GM23338 (cell line): ENCODE data around the gene NKD1. TPM values are rescaled to one million over a fixed set of nuclear protein-coding genes. Genes with fewer than 3 reads are reported as not detected.

Experiments
- ATAC-seq: fragments of 200-7000 bp; cut with Tn5 transposase; 3 replicates; pipeline ENCODE4 v1.9.1; 2020
- DNase-seq: peaks from one replicate; pipeline ENCODE4 v3.0.0-alpha.2; 2015; ENCODE audit warnings: low spot score
- H2AFZ ChIP-seq: fragments of 200-600 bp; sonication (generic); 2 replicates; pipeline ENCODE4 v1.8.0; 2016; ENCODE audit warnings: antibody characterized with exemption, mild to moderate bottlenecking, moderate library complexity
- H3F3A ChIP-seq: fragments of 200-600 bp; sonication (generic); replicated peaks from 2 replicates; pipeline ENCODE4 v1.8.0; 2017; ENCODE audit warnings: antibody characterized with exemption, mixed run types, low read depth
- H3K27ac ChIP-seq: fragments of 200-600 bp; sonication (generic); 2 replicates; pipeline ENCODE4 v1.6.1; 2016; ENCODE audit warnings: low read depth
- H3K27me3 ChIP-seq: fragments of 200-600 bp; sonication (generic); 2 replicates; pipeline ENCODE4 v1.8.0; 2016; ENCODE audit warnings: mild to moderate bottlenecking, mixed run types, moderate library complexity; ENCODE audit not compliant: insufficient read depth
- H3K36me3 ChIP-seq: fragments of 200-600 bp; sonication (generic); 2 replicates; pipeline ENCODE4 v1.8.0; 2016; ENCODE audit warnings: mild to moderate bottlenecking; ENCODE audit not compliant: insufficient read depth
- H3K4me1 ChIP-seq: fragments of 200-600 bp; sonication (generic); 2 replicates; pipeline ENCODE4 v1.8.0; 2016; ENCODE audit warnings: mild to moderate bottlenecking, moderate library complexity; ENCODE audit not compliant: insufficient read depth
- H3K4me2 ChIP-seq: fragments of 200-600 bp; sonication (generic); 2 replicates; pipeline ENCODE4 v1.7.1; 2017; ENCODE audit warnings: mixed run types
- H3K4me3 ChIP-seq: fragments of 200-600 bp; sonication (generic); 2 replicates; pipeline ENCODE4 v1.6.1; 2016; ENCODE audit warnings: mixed run types
- H3K79me2 ChIP-seq: fragments of 200-600 bp; sonication (generic); replicated peaks from 2 replicates; pipeline ENCODE4 v1.8.0; 2017; ENCODE audit warnings: mild to moderate bottlenecking; ENCODE audit not compliant: insufficient read depth
- H3K9me2 ChIP-seq: fragments of 200-600 bp; sonication (generic); 2 replicates; pipeline ENCODE4 v1.8.0; 2017; ENCODE audit not compliant: insufficient read depth
- H4K20me1 ChIP-seq: fragments of 200-600 bp; sonication (generic); replicated peaks from 2 replicates; pipeline ENCODE4 v1.8.0; 2017; ENCODE audit warnings: mild to moderate bottlenecking; ENCODE audit not compliant: insufficient read depth
- H3K27ac Mint-ChIP-seq: 2 replicates; pipeline ENCODE4 v1.8.0; 2020; ENCODE audit warnings: inconsistent platforms, mild to moderate bottlenecking, moderate library complexity, mixed read lengths
- H3K27me3 Mint-ChIP-seq: 3 replicates; pipeline ENCODE4 v1.8.0; 2022; ENCODE audit warnings: low read depth, mild to moderate bottlenecking, moderate library complexity, mixed read lengths, inconsistent platforms; ENCODE audit not compliant: insufficient read depth, poor library complexity
- H3K36me3 Mint-ChIP-seq: 3 replicates; pipeline ENCODE4 v1.8.0; 2021; ENCODE audit warnings: low read depth, mild to moderate bottlenecking, inconsistent platforms, moderate library complexity, mixed read lengths
- H3K4me1 Mint-ChIP-seq: 3 replicates; pipeline ENCODE4 v1.8.0; 2020; ENCODE audit warnings: mild to moderate bottlenecking, inconsistent platforms, mixed read lengths
- H3K4me3 Mint-ChIP-seq: 3 replicates; pipeline ENCODE4 v1.8.0; 2021; ENCODE audit warnings: moderate library complexity, mild to moderate bottlenecking, inconsistent platforms, mixed read lengths
- H3K9me3 Mint-ChIP-seq: 3 replicates; pipeline ENCODE4 v1.8.0; 2020; ENCODE audit warnings: moderate library complexity, mild to moderate bottlenecking, inconsistent platforms, mixed read lengths
- EZH2 ChIP-seq: fragments of 200-600 bp; sonication (generic); IDR thresholded peaks from one replicate; pipeline ENCODE4 v1.8.0; 2017; ENCODE audit warnings: antibody characterized with exemption, mild to moderate bottlenecking, low read depth; ENCODE audit not compliant: unreplicated experiment
- STAT1 ChIP-seq: IDR thresholded peaks from one replicate; pipeline ENCODE4 v1.6.1; 2016; ENCODE audit warnings: antibody characterized with exemption; ENCODE audit not compliant: unreplicated experiment
- polyA plus RNA-seq: library from polyadenylated mRNA; unstranded; fragments of >200 nt; fragmentation: Nextera tagmentation; extraction: Ambion mirVana; gene quantifications from 2 replicates; pipeline ENCODE4 v1.2.1, GENCODE V29; 2016
- total RNA-seq: library from RNA; depleted of rRNA; stranded (reverse); fragments of >200 nt; shearing (Covaris generic); gene quantifications from 2 replicates; pipeline ENCODE4 v1.2.3, GENCODE V29; 2014
- TF ChIP-seq, protein P1 (sequence below): fragments of 250-450 bp; sonication (Bioruptor Pico); IDR thresholded peaks from 2 replicates; pipeline ENCODE4 v1.5.0; 2020; ENCODE audit warnings: mild to moderate bottlenecking, moderate library complexity
- TF ChIP-seq, protein P2 (sequence below): IDR thresholded peaks from 2 replicates; pipeline ENCODE4 v1.6.1; 2016; ENCODE audit warnings: antibody characterized with exemption

NKD1 gene
- total and polyA plus RNA-seq, 2 experiments from 2014 or later = 2.1 to 2.3 TPM

DNA sequence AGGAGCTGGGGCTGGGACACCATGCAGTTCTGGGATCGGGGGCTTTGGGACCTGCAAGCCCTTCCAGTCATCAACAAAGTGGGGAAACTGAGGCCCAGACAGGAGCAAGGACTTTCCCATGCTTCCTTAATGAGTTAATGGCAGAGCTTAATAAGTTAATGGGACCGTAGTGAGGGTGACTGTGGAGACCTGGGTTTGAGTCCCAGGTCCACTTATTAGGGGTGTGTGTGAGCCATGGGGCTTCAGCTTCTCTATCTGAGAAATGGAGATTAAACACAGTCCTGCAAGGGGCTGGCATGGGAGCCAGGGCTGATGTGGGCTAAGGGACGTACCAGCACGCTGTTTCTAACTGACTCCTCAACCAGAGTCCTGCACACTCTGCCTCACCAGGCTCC is 41.7 kb upstream of the NKD1 start (continued):
- TF ChIP-seq, protein P1, sequence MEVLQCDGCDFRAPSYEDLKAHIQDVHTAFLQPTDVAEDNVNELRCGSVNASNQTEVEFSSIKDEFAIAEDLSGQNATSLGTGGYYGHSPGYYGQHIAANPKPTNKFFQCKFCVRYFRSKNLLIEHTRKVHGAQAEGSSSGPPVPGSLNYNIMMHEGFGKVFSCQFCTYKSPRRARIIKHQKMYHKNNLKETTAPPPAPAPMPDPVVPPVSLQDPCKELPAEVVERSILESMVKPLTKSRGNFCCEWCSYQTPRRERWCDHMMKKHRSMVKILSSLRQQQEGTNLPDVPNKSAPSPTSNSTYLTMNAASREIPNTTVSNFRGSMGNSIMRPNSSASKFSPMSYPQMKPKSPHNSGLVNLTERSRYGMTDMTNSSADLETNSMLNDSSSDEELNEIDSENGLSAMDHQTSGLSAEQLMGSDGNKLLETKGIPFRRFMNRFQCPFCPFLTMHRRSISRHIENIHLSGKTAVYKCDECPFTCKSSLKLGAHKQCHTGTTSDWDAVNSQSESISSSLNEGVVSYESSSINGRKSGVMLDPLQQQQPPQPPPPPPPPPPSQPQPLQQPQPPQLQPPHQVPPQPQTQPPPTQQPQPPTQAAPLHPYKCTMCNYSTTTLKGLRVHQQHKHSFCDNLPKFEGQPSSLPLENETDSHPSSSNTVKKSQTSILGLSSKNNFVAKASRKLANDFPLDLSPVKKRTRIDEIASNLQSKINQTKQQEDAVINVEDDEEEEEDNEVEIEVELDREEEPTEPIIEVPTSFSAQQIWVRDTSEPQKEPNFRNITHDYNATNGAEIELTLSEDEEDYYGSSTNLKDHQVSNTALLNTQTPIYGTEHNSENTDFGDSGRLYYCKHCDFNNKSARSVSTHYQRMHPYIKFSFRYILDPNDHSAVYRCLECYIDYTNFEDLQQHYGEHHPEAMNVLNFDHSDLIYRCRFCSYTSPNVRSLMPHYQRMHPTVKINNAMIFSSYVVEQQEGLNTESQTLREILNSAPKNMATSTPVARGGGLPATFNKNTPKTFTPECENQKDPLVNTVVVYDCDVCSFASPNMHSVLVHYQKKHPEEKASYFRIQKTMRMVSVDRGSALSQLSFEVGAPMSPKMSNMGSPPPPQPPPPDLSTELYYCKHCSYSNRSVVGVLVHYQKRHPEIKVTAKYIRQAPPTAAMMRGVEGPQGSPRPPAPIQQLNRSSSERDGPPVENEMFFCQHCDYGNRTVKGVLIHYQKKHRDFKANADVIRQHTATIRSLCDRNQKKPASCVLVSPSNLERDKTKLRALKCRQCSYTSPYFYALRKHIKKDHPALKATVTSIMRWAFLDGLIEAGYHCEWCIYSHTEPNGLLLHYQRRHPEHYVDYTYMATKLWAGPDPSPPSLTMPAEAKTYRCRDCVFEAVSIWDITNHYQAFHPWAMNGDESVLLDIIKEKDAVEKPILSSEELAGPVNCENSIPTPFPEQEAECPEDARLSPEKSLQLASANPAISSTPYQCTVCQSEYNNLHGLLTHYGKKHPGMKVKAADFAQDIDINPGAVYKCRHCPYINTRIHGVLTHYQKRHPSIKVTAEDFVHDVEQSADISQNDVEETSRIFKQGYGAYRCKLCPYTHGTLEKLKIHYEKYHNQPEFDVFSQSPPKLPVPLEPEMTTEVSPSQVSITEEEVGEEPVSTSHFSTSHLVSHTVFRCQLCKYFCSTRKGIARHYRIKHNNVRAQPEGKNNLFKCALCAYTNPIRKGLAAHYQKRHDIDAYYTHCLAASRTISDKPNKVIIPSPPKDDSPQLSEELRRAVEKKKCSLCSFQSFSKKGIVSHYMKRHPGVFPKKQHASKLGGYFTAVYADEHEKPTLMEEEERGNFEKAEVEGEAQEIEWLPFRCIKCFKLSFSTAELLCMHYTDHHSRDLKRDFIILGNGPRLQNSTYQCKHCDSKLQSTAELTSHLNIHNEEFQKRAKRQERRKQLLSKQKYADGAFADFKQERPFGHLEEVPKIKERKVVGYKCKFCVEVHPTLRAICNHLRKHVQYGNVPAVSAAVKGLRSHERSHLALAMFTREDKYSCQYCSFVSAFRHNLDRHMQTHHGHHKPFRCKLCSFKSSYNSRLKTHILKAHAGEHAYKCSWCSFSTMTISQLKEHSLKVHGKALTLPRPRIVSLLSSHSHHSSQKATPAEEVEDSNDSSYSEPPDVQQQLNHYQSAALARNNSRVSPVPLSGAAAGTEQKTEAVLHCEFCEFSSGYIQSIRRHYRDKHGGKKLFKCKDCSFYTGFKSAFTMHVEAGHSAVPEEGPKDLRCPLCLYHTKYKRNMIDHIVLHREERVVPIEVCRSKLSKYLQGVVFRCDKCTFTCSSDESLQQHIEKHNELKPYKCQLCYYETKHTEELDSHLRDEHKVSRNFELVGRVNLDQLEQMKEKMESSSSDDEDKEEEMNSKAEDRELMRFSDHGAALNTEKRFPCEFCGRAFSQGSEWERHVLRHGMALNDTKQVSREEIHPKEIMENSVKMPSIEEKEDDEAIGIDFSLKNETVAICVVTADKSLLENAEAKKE (CRISPR knock-in tag) = no peak

DNA sequence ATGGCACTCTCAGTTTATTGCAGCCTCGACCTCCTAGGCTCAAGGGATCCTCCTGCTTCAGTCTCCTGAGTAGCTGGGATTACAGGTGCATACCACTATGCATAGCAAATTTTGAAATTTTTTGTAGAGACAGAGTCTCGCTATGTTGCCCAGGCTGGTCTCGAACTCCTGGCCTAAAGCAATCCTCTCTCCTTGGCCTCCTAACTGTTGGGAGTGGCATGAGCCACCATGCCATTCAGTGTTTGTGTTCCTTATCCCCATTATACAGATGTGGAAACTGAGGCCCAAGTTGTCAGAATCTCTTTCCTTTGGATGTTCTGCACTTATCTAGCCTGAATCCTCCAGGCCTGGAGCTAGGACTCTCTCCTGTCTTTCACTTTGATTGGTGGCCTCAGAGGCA is 40.8 kb upstream of the NKD1 start:
- H3K4me2 ChIP-seq = no peak overlapping the region
- no peaks in the 10 kb centered on the region for H4K20me1 ChIP-seq
- Mint-ChIP-seq H3K4me1 (peaks cover 15% of the 10 kb centered on the region), H3K36me3 (no peaks in the 10 kb centered on the region), H3K9me3 (no peaks in the 10 kb centered on the region; the same call in 2 of the 3 replicates), H3K4me3 (no peak overlapping the region), H3K27me3 (peaks cover 2% of the 10 kb centered on the region), H3K27ac (no peak overlapping the region)
- no peaks in the 10 kb centered on the region for H3F3A ChIP-seq
- H3K79me2 ChIP-seq = no peaks in the 10 kb centered on the region
- no peaks in the 10 kb centered on the region for H3K27me3 ChIP-seq
- no peak overlapping the region for H3K27ac ChIP-seq
- no peak for DNase-seq
- H3K4me1 ChIP-seq = peaks cover 9% of the 10 kb centered on the region
- TF ChIP-seq EZH2 (no peak), STAT1 (no peak)
- TF ChIP-seq, protein P2, sequence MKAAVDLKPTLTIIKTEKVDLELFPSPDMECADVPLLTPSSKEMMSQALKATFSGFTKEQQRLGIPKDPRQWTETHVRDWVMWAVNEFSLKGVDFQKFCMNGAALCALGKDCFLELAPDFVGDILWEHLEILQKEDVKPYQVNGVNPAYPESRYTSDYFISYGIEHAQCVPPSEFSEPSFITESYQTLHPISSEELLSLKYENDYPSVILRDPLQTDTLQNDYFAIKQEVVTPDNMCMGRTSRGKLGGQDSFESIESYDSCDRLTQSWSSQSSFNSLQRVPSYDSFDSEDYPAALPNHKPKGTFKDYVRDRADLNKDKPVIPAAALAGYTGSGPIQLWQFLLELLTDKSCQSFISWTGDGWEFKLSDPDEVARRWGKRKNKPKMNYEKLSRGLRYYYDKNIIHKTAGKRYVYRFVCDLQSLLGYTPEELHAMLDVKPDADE = no peak
- no peak overlapping the region for H3K4me3 ChIP-seq
- H2AFZ ChIP-seq = no peak overlapping the region
- no peaks in the 10 kb centered on the region for H3K36me3 ChIP-seq
- ATAC-seq = no peak
- H3K9me2 ChIP-seq = 0 out of 2 replicates have a peak, but pooled peaks cover under 1% of the 10 kb centered on the region
